Kidney epithelial cell (primary cell): Measurements from ENCODE around the gene CNP. TPM values are rescaled to one million over a fixed set of nuclear protein-coding genes. Genes with fewer than 3 reads are reported as not detected.

Source experiments
- DNase-seq: peaks from one replicate; pipeline ENCODE4 v3.0.0-alpha.2; 2010; ENCODE audit warnings: low read depth
- H3K27me3 ChIP-seq: 2 replicates; pipeline ENCODE4 v1.6.0; 2011; ENCODE audit warnings: low read length; ENCODE audit not compliant: control insufficient read depth, insufficient read depth
- H3K36me3 ChIP-seq: 2 replicates; pipeline ENCODE4 v1.5.1; 2011; ENCODE audit warnings: low read length; ENCODE audit not compliant: control insufficient read depth, insufficient read depth
- H3K4me3 ChIP-seq: 2 replicates; pipeline ENCODE4 v1.5.1; 2011; ENCODE audit warnings: low read depth, mild to moderate bottlenecking, control low read depth, low read length
- total RNA-seq: library from RNA; depleted of rRNA; stranded (reverse); fragments of >200 nt; gene quantifications from 2 replicates; pipeline ENCODE4 v1.2.3, GENCODE V29; 2015
- TF ChIP-seq, protein P1 (sequence below): IDR thresholded peaks from 2 replicates; pipeline ENCODE4 v1.5.1; 2011; ENCODE audit warnings: mild to moderate bottlenecking, moderate library complexity, low read length, control low read depth, inconsistent platforms; ENCODE audit not compliant: insufficient read depth, poor library complexity, severe bottlenecking

The CNP gene
- total RNA-seq, 1 donor from 2014 or later = 65.1 TPM

DNA sequence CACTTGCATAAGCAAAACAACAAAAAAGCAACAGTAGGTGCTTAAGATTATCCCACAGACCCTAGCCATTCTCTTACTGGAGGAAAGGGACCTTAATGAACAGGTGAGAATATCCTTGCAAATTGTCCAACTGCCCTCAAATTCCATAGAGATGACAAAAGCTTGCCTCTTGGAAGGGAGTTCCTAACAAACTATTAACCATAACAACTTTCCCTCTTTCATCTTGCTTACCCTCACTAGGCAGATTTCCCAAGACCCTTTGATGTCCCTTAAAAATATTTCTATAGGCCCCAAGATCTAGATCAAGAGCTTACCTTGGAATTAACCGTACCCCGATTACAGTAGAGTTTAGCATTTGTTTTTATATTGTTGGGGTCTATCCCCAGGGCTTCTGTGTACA is 21.8 kb downstream of the CNP start:
- Histone ChIP-seq H3K4me3 (no peak overlapping the region), H3K27me3 (no peaks in the 10 kb centered on the region), H3K36me3 (peaks cover 6% of the 10 kb centered on the region)
- TF ChIP-seq, protein P1, sequence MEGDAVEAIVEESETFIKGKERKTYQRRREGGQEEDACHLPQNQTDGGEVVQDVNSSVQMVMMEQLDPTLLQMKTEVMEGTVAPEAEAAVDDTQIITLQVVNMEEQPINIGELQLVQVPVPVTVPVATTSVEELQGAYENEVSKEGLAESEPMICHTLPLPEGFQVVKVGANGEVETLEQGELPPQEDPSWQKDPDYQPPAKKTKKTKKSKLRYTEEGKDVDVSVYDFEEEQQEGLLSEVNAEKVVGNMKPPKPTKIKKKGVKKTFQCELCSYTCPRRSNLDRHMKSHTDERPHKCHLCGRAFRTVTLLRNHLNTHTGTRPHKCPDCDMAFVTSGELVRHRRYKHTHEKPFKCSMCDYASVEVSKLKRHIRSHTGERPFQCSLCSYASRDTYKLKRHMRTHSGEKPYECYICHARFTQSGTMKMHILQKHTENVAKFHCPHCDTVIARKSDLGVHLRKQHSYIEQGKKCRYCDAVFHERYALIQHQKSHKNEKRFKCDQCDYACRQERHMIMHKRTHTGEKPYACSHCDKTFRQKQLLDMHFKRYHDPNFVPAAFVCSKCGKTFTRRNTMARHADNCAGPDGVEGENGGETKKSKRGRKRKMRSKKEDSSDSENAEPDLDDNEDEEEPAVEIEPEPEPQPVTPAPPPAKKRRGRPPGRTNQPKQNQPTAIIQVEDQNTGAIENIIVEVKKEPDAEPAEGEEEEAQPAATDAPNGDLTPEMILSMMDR = no peak
- DNase-seq = no peak

DNA sequence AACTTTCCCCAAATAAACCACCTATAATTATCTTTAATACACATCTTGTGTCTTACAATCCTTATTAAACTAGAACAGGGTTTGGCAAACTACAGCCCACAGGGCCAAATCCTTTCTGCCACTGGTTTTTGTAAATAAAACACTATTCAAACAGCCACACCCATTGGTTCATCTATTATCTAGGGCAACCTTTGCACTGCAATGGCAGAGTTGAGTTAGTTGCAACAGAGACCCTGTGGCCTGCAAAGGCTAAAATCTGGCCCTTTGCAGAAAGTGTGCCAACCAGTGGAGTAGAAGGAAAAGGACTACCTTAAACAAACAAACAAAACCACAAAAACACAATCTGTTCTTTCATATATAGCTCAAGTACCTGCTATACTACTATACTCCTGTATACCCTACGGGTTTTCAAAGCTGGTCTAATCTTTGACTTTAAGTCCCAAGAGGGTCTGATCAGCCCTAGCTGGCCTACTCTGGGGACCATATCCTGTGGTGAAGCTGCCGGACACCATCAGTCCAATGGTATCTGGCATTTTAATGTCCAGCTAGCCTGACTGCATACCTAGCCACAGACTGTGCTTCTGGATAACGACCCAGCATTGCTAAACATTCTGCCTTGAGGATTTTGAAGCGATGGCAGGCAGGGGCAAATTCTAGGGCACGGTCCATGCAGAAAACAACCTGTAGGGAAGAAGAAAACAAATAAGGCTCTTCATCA is 23.3 kb downstream of the CNP start:
- no peak for DNase-seq
- TF ChIP-seq, protein P1 = no peak
- Histone ChIP-seq H3K4me3 (no peak overlapping the region), H3K36me3 (peaks cover 6% of the 10 kb centered on the region), H3K27me3 (no peaks in the 10 kb centered on the region)

DNA sequence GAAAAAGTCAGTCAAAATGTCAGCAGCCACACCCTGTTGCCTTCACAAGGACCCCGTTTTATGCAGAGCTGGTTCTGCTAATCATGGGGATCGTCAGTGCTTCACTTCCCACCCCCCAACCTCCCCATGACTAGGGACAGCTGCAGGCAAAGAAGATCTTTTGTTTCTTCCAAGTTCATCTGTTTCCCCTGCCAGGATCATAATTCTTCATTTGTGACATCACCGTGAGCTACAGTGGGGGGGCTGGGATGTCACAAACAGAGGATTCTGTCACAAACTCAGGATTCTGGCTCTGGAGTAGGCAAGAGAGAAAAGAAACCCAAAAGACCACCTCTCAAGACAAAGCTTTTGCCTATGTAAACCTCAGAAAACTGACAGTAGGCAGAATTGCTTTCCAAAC is 26.0 kb downstream of the CNP start:
- no peaks in the 10 kb centered on the region for H3K27me3 ChIP-seq
- no peak for DNase-seq
- peaks cover 9% of the 10 kb centered on the region for H3K36me3 ChIP-seq
- no peak overlapping the region for H3K4me3 ChIP-seq
- TF ChIP-seq, protein P1 = no peak

DNA sequence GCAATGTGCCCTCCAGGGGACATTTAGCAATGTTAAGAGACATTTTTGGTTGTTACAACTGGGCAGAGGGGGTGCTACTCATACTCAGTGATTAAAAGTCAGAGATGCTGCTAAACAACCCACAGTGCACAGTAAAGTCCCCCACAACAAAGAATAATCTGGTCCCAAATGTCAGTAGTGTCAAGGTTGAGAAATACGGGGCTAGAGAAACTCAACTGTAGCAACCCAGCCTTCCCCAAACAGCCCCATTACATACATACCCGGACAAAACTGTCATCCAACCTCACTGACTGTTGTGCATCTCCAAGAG is 30.2 kb downstream of the CNP start:
- TF ChIP-seq, protein P1 = no peak
- H3K4me3 ChIP-seq = no peak overlapping the region
- H3K36me3 ChIP-seq = peaks cover 9% of the 10 kb centered on the region
- H3K27me3 ChIP-seq = no peaks in the 10 kb centered on the region
- no peak for DNase-seq

DNA sequence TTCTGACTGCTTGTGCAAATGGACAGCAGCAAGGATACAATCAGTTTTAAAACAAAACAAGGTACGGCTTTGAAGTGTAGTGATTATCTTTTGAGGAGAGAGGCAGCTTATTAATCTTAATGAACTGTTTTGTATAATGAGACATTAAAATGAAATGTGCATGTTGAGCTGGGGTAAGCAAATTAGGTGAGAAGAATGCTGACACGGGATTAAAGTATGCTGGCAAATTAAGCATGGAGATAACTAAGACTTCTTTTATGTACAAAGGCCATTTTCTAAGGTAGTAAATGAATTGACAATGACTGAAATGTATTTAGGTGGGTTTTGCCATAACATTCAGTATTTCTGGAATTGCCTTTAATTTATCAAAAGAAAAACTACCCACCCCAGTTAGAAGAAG is 31.9 kb downstream of the CNP start:
- no peak for DNase-seq
- peaks cover 6% of the 10 kb centered on the region for H3K36me3 ChIP-seq
- H3K27me3 ChIP-seq = no peaks in the 10 kb centered on the region
- TF ChIP-seq, protein P1 = no peak
- no peak overlapping the region for H3K4me3 ChIP-seq
